Liver (tissue), 3 donors: ENCODE results near the gene IRGQ.

ENCODE experiments used
- CTCF ChIP-seq: fragments of 150-350 bp; IDR thresholded peaks from 2 replicates; pipeline ENCODE4 v1.5.1; 2017; ENCODE audit warnings: improper control_type of control experiment, low read depth, low read length; ENCODE audit not compliant: missing input control
- GABPA ChIP-seq, 2 donors: IDR thresholded peaks in 1 of 2; conservative IDR thresholded peaks in 1 of 2; 2 replicates each; pipeline ENCODE4 v1.6.1; 2016; ENCODE audit warnings: antibody characterized with exemption in 2 of 2, mild to moderate bottlenecking in 1 of 2, moderate library complexity in 1 of 2
- NR2F2 ChIP-seq: IDR thresholded peaks from 2 replicates; pipeline ENCODE4 v1.6.1; 2016; ENCODE audit warnings: antibody characterized with exemption
- REST ChIP-seq: IDR thresholded peaks from 2 replicates; pipeline ENCODE4 v1.6.1; 2016; ENCODE audit warnings: antibody characterized with exemption, mild to moderate bottlenecking
- RXRA ChIP-seq, 2 donors: IDR thresholded peaks; 2 replicates each; pipeline ENCODE4 v1.6.1; 2017 to 2018; ENCODE audit warnings: antibody characterized with exemption in 2 of 2, mild to moderate bottlenecking in 1 of 2
- TAF1 ChIP-seq: conservative IDR thresholded peaks from 2 replicates; pipeline ENCODE4 v1.6.1; 2016; ENCODE audit warnings: antibody characterized with exemption, mild to moderate bottlenecking
- YY1 ChIP-seq: IDR thresholded peaks from 2 replicates; pipeline ENCODE4 v1.6.1; 2016; ENCODE audit warnings: antibody characterized with exemption, mild to moderate bottlenecking
- TF ChIP-seq, protein P1 (sequence below): IDR thresholded peaks from 2 replicates; pipeline ENCODE4 v1.6.1; 2016; ENCODE audit warnings: antibody characterized with exemption
- TF ChIP-seq, protein P2 (sequence below): IDR thresholded peaks from 2 replicates; pipeline ENCODE4 v1.6.1; 2016; ENCODE audit warnings: antibody characterized with exemption
- donor health status: healthy.
- donor health status: healthy.

GRCh38 chr19:43591904-43592772 lies 3.8 kb downstream of the IRGQ start:
- TF ChIP-seq CTCF (no peak), NR2F2 (no peak), TAF1 (no peak), REST (no peak), YY1 (no peak), RXRA (IDR thresholded peaks at IDR 0.05) (no peak), GABPA (IDR thresholded peaks at IDR 0.05 in 1 of 2, conservative IDR thresholded peaks at IDR 0.05 in 1 of 2) (no peak)
- TF ChIP-seq, protein P1, sequence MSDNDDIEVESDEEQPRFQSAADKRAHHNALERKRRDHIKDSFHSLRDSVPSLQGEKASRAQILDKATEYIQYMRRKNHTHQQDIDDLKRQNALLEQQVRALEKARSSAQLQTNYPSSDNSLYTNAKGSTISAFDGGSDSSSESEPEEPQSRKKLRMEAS, result no peak
- TF ChIP-seq, protein P2, sequence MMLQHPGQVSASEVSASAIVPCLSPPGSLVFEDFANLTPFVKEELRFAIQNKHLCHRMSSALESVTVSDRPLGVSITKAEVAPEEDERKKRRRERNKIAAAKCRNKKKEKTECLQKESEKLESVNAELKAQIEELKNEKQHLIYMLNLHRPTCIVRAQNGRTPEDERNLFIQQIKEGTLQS, result no peak
